Neural cell (in vitro differentiated cells): ENCODE measurements around the gene ADAMTS4. TPM values are rescaled to one million over a fixed set of nuclear protein-coding genes. Genes with fewer than 3 reads are reported as not detected.

Experiments used
- H2AFZ ChIP-seq: fragments of 200-600, 300-800 bp; sonication (generic), shearing (Covaris generic); 2 replicates; pipeline ENCODE4 v1.6.0; 2014; ENCODE audit warnings: low read depth, mild to moderate bottlenecking, antibody characterized with exemption, low read length, moderate library complexity
- H3F3A ChIP-seq: fragments of 200-600 bp; shearing (Covaris generic); 2 replicates; pipeline ENCODE4 v1.6.1; 2016; ENCODE audit warnings: mild to moderate bottlenecking, moderate library complexity, mixed read lengths, antibody characterized with exemption, low read length; ENCODE audit not compliant: insufficient read depth, poor library complexity, severe bottlenecking
- H3K27ac ChIP-seq: fragments of 200-600, 300-800 bp; sonication (generic), shearing (Covaris generic); 2 replicates; pipeline ENCODE4 v1.5.1; 2014; ENCODE audit warnings: mild to moderate bottlenecking, low read length, moderate library complexity
- H3K27me3 ChIP-seq: fragments of 300-800, 200-600 bp; sonication (generic), shearing (Covaris generic); 2 replicates; pipeline ENCODE4 v1.6.0; 2014; ENCODE audit warnings: mild to moderate bottlenecking, low read depth, low read length, moderate library complexity; ENCODE audit not compliant: insufficient read depth
- H3K36me3 ChIP-seq: fragments of 300-800, 200-600 bp; sonication (generic), shearing (Covaris generic); 2 replicates; pipeline ENCODE4 v1.5.1; 2014; ENCODE audit warnings: mild to moderate bottlenecking, antibody characterized with exemption, low read length, moderate library complexity; ENCODE audit not compliant: insufficient read depth
- H3K4me2 ChIP-seq: fragments of 300-800, 200-600 bp; sonication (generic), shearing (Covaris generic); 2 replicates; pipeline ENCODE4 v1.6.0; 2014; ENCODE audit warnings: mild to moderate bottlenecking, low read length
- H3K4me3 ChIP-seq: fragments of 300-800, 200-600 bp; sonication (generic), shearing (Covaris generic); 2 replicates; pipeline ENCODE4 v1.5.1; 2014; ENCODE audit warnings: mild to moderate bottlenecking, low read length, moderate library complexity
- H3K79me2 ChIP-seq: fragments of 200-600 bp; shearing (Covaris generic); replicated peaks from 2 replicates; pipeline ENCODE4 v1.6.0; 2014; ENCODE audit warnings: mild to moderate bottlenecking, low read length, moderate library complexity; ENCODE audit not compliant: insufficient read depth
- H3K9ac ChIP-seq: fragments of 300-800, 200-600 bp; sonication (generic), shearing (Covaris generic); 2 replicates; pipeline ENCODE4 v1.6.1; 2016; ENCODE audit warnings: mild to moderate bottlenecking, low read length, mixed read lengths
- H3K9me2 ChIP-seq: fragments of 200-600 bp; shearing (Covaris generic); 2 replicates; pipeline ENCODE4 v1.6.1; 2016; ENCODE audit warnings: mild to moderate bottlenecking, low read length, mixed read lengths; ENCODE audit not compliant: insufficient read depth
- H3K9me3 ChIP-seq: fragments of 200-600, 300-800 bp; sonication (generic), shearing (Covaris generic); 2 replicates; pipeline ENCODE4 v1.6.1; 2016; ENCODE audit warnings: mild to moderate bottlenecking, mixed run types, low read length, moderate library complexity, mixed read lengths
- H4K20me1 ChIP-seq: fragments of 200-600 bp; shearing (Covaris generic); 2 replicates; pipeline ENCODE4 v1.6.1; 2016; ENCODE audit warnings: mild to moderate bottlenecking, mixed run types; ENCODE audit not compliant: insufficient read depth
- CTCF ChIP-seq: fragments of 450-650 bp; IDR thresholded peaks from 2 replicates; pipeline ENCODE4 v1.5.1; 2014; ENCODE audit warnings: antibody characterized with exemption, mild to moderate bottlenecking, moderate library complexity; ENCODE audit not compliant: poor library complexity, severe bottlenecking
- EP300 ChIP-seq: fragments of 450-650 bp; conservative IDR thresholded peaks from 2 replicates; pipeline ENCODE4 v1.6.1; 2014; ENCODE audit warnings: antibody characterized with exemption, mild to moderate bottlenecking, moderate library complexity; ENCODE audit not compliant: poor library complexity, severe bottlenecking
- EZH2 ChIP-seq: fragments of 200-600, 300-800 bp; shearing (Covaris generic), sonication (generic); IDR thresholded peaks from 2 replicates; pipeline ENCODE4 v1.6.1; 2014; ENCODE audit warnings: antibody characterized with exemption, low read length, borderline replicate concordance, mild to moderate bottlenecking; ENCODE audit not compliant: insufficient read depth, poor library complexity, severe bottlenecking
- MXI1 ChIP-seq: fragments of 450-650 bp; conservative IDR thresholded peaks from 2 replicates; pipeline ENCODE4 v1.6.1; 2014; ENCODE audit warnings: antibody characterized with exemption, mild to moderate bottlenecking; ENCODE audit not compliant: poor library complexity, severe bottlenecking
- POLR2AphosphoS5 ChIP-seq: IDR thresholded peaks from 2 replicates; pipeline ENCODE4 v1.6.1; 2012
- RAD21 ChIP-seq: fragments of 450-650 bp; conservative IDR thresholded peaks from 2 replicates; pipeline ENCODE4 v1.6.1; 2014; ENCODE audit warnings: antibody characterized with exemption, mild to moderate bottlenecking, moderate library complexity
- SMC3 ChIP-seq: fragments of 450-650 bp; conservative IDR thresholded peaks from 2 replicates; pipeline ENCODE4 v1.6.1; 2014; ENCODE audit warnings: antibody characterized with exemption, mild to moderate bottlenecking, moderate library complexity; ENCODE audit not compliant: poor library complexity
- TAF1 ChIP-seq: IDR thresholded peaks from 2 replicates; pipeline ENCODE4 v1.6.1; 2012; ENCODE audit warnings: low read depth
- polyA minus RNA-seq: library from RNA; depleted of rRNA, polyadenylated mRNA; stranded (reverse); fragments of >200 nt; gene quantifications from 2 replicates; pipeline ENCODE4 v1.2.3, GENCODE V29; 2014
- polyA plus RNA-seq: library from polyadenylated mRNA; depleted of rRNA; stranded (reverse); fragments of >200 nt; gene quantifications from 2 replicates; pipeline ENCODE4 v1.2.3, GENCODE V29; 2014
- TF ChIP-seq, protein P1 (sequence below): IDR thresholded peaks from 2 replicates; pipeline ENCODE4 v1.6.1; 2012; ENCODE audit warnings: borderline replicate concordance

ADAMTS4 gene, protein sequence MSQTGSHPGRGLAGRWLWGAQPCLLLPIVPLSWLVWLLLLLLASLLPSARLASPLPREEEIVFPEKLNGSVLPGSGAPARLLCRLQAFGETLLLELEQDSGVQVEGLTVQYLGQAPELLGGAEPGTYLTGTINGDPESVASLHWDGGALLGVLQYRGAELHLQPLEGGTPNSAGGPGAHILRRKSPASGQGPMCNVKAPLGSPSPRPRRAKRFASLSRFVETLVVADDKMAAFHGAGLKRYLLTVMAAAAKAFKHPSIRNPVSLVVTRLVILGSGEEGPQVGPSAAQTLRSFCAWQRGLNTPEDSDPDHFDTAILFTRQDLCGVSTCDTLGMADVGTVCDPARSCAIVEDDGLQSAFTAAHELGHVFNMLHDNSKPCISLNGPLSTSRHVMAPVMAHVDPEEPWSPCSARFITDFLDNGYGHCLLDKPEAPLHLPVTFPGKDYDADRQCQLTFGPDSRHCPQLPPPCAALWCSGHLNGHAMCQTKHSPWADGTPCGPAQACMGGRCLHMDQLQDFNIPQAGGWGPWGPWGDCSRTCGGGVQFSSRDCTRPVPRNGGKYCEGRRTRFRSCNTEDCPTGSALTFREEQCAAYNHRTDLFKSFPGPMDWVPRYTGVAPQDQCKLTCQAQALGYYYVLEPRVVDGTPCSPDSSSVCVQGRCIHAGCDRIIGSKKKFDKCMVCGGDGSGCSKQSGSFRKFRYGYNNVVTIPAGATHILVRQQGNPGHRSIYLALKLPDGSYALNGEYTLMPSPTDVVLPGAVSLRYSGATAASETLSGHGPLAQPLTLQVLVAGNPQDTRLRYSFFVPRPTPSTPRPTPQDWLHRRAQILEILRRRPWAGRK
- polyA plus RNA-seq (0.04 TPM in 1 of 2 replicates, not detected in the other), polyA minus RNA-seq (not detected in 2 replicates)

DNA sequence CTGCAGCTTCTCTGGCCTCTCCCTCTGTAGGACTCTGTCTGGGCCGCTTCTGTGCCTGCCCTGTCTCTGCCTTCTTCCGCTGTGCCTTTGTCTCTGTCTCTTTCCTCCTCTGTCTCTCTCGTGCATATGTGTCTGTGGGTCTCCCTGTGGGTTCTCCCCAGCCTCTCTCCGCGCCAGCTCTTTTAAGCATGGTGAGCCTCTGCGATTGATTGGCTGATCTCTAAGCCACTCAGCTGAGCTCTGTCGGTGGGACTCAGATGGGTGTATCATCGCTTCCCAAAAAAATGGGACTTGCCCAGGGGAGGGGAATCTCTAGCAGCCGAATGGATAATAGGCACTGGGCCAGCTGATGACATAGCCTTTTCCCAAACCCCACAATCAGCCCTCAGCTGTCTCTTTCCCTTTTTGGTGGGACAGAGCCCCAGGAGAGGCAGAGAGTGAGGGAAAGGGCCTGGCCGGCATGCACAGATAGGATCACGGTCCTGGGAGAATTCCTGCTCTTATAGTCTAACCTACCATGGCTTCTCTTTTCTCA lies at the start of gene ADAMTS4:
TSS of gene ADAMTS4 (minus strand) at position 158 of the 535 bp plus-strand sequence. CDS start 427 bp downstream, outside the sequence.
- TF ChIP-seq RAD21 (no peak), MXI1 (no peak), CTCF (no peak), EZH2 (no peak), TAF1 (no peak), POLR2AphosphoS5 (no peak), SMC3 (no peak), EP300 (no peak)
- TF ChIP-seq, protein P1, sequence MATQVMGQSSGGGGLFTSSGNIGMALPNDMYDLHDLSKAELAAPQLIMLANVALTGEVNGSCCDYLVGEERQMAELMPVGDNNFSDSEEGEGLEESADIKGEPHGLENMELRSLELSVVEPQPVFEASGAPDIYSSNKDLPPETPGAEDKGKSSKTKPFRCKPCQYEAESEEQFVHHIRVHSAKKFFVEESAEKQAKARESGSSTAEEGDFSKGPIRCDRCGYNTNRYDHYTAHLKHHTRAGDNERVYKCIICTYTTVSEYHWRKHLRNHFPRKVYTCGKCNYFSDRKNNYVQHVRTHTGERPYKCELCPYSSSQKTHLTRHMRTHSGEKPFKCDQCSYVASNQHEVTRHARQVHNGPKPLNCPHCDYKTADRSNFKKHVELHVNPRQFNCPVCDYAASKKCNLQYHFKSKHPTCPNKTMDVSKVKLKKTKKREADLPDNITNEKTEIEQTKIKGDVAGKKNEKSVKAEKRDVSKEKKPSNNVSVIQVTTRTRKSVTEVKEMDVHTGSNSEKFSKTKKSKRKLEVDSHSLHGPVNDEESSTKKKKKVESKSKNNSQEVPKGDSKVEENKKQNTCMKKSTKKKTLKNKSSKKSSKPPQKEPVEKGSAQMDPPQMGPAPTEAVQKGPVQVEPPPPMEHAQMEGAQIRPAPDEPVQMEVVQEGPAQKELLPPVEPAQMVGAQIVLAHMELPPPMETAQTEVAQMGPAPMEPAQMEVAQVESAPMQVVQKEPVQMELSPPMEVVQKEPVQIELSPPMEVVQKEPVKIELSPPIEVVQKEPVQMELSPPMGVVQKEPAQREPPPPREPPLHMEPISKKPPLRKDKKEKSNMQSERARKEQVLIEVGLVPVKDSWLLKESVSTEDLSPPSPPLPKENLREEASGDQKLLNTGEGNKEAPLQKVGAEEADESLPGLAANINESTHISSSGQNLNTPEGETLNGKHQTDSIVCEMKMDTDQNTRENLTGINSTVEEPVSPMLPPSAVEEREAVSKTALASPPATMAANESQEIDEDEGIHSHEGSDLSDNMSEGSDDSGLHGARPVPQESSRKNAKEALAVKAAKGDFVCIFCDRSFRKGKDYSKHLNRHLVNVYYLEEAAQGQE: no peak
- no peaks in the 10 kb centered on the region for H3K9me2 ChIP-seq
- no peaks in the 10 kb centered on the region for H4K20me1 ChIP-seq
- no peak within 1 kb of the TSS for H2AFZ ChIP-seq
- no peak within 1 kb of the TSS for H3K4me2 ChIP-seq
- no peak within 1 kb of the TSS for H3K9ac ChIP-seq
- H3K27me3 ChIP-seq: no peaks in the 10 kb centered on the region
- H3K27ac ChIP-seq: no peak within 1 kb of the TSS
- peaks cover 17% of the 10 kb centered on the region for H3K79me2 ChIP-seq
- H3K4me3 ChIP-seq: no peak within 1 kb of the TSS
- H3K9me3 ChIP-seq: no peaks in the 10 kb centered on the region
- H3F3A ChIP-seq: no peaks in the 10 kb centered on the region
- peaks cover 5% of the 10 kb centered on the region for H3K36me3 ChIP-seq

- TF ChIP-seq RAD21 (no peak), TAF1 (no peak), POLR2AphosphoS5 (no peak), EZH2 (no peak)
- Histone ChIP-seq H3K9me2 (no peaks in the 10 kb centered on the region), H3K36me3 (no peaks in the 10 kb centered on the region), H3K9me3 (no peaks in the 10 kb centered on the region), H2AFZ (no peak overlapping the region), H4K20me1 (no peaks in the 10 kb centered on the region), H3K27me3 (no peaks in the 10 kb centered on the region), H3K4me2 (no peak overlapping the region), H3K4me3 (no peak overlapping the region), H3K27ac (no peak overlapping the region), H3K9ac (no peak overlapping the region), H3K79me2 (no peaks in the 10 kb centered on the region), H3F3A (no peaks in the 10 kb centered on the region)
Measured at GRCh38 chr1:161244888-161245287, 46.0 kb upstream of the ADAMTS4 start.
